KMS-11 (cell line): ENCODE measurements around the gene CYP51A1.

Experiments
- H2AFZ ChIP-seq: fragments of 200-600 bp; sonication (generic); 2 replicates; pipeline ENCODE4 v1.6.1; 2016; ENCODE audit warnings: antibody characterized with exemption, mixed run types, low read depth
- H3K27ac ChIP-seq: fragments of 200-600 bp; sonication (generic); 2 replicates; pipeline ENCODE4 v1.6.1; 2016; ENCODE audit warnings: mild to moderate bottlenecking, mixed run types
- H3K27me3 ChIP-seq: fragments of 200-600 bp; sonication (generic); 2 replicates; pipeline ENCODE4 v1.6.1; 2017; ENCODE audit warnings: mild to moderate bottlenecking, low read depth, mixed run types, moderate library complexity; ENCODE audit not compliant: insufficient read depth
- H3K36me3 ChIP-seq: fragments of 200-600 bp; sonication (generic); 2 replicates; pipeline ENCODE4 v1.6.1; 2017; ENCODE audit warnings: mild to moderate bottlenecking, mixed run types; ENCODE audit not compliant: insufficient read depth
- H3K4me1 ChIP-seq: fragments of 200-600 bp; sonication (generic); 2 replicates; pipeline ENCODE4 v1.6.1; 2016; ENCODE audit warnings: mild to moderate bottlenecking, low read depth, mixed run types; ENCODE audit not compliant: poor library complexity, severe bottlenecking
- H3K4me2 ChIP-seq: fragments of 200-600 bp; sonication (generic); 2 replicates; pipeline ENCODE4 v1.7.0; 2016; ENCODE audit warnings: mild to moderate bottlenecking, mixed run types
- H3K4me3 ChIP-seq: fragments of 200-600 bp; sonication (generic); IDR thresholded peaks from 2 replicates; pipeline ENCODE4 v1.6.1; 2017; ENCODE audit warnings: low read depth, low read length, mixed read lengths; ENCODE audit not compliant: insufficient read depth
- H3K79me2 ChIP-seq: fragments of 200-600 bp; sonication (generic); 2 replicates; pipeline ENCODE4 v1.6.1; 2016; ENCODE audit warnings: low read depth, mixed run types; ENCODE audit not compliant: insufficient read depth
- H3K9ac ChIP-seq: fragments of 200-600 bp; sonication (generic); 2 replicates; pipeline ENCODE4 v1.6.1; 2016; ENCODE audit warnings: mild to moderate bottlenecking, mixed run types
- H4K20me1 ChIP-seq: fragments of 200-600 bp; sonication (generic); 2 replicates; pipeline ENCODE4 v1.6.1; 2016; ENCODE audit warnings: mild to moderate bottlenecking, mixed run types; ENCODE audit not compliant: insufficient read depth
- TF ChIP-seq, protein P1 (sequence below): fragments of 200-600 bp; sonication (generic); conservative IDR thresholded peaks from 2 replicates; pipeline ENCODE4 v1.6.1; 2017; ENCODE audit warnings: low read depth, mild to moderate bottlenecking, antibody characterized with exemption, low read length, moderate library complexity, mixed read lengths

CYP51A1 gene

GRCh38 chr7:92137557-92137956, 3.3 kb upstream of the CYP51A1 start:
- Histone ChIP-seq H3K4me3 (no peak overlapping the region), H3K36me3 (no peaks in the 10 kb centered on the region), H3K4me1 (peaks cover 14% of the 10 kb centered on the region), H4K20me1 (0 out of 2 replicates have a peak, but pooled peaks cover 3% of the 10 kb centered on the region), H3K9ac (no peak overlapping the region), H2AFZ (no peak overlapping the region), H3K4me2 (no peak overlapping the region), H3K27me3 (no peaks in the 10 kb centered on the region), H3K27ac (no peak overlapping the region), H3K79me2 (peaks cover 14% of the 10 kb centered on the region)
- TF ChIP-seq, protein P1, sequence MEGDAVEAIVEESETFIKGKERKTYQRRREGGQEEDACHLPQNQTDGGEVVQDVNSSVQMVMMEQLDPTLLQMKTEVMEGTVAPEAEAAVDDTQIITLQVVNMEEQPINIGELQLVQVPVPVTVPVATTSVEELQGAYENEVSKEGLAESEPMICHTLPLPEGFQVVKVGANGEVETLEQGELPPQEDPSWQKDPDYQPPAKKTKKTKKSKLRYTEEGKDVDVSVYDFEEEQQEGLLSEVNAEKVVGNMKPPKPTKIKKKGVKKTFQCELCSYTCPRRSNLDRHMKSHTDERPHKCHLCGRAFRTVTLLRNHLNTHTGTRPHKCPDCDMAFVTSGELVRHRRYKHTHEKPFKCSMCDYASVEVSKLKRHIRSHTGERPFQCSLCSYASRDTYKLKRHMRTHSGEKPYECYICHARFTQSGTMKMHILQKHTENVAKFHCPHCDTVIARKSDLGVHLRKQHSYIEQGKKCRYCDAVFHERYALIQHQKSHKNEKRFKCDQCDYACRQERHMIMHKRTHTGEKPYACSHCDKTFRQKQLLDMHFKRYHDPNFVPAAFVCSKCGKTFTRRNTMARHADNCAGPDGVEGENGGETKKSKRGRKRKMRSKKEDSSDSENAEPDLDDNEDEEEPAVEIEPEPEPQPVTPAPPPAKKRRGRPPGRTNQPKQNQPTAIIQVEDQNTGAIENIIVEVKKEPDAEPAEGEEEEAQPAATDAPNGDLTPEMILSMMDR: no peak

DNA sequence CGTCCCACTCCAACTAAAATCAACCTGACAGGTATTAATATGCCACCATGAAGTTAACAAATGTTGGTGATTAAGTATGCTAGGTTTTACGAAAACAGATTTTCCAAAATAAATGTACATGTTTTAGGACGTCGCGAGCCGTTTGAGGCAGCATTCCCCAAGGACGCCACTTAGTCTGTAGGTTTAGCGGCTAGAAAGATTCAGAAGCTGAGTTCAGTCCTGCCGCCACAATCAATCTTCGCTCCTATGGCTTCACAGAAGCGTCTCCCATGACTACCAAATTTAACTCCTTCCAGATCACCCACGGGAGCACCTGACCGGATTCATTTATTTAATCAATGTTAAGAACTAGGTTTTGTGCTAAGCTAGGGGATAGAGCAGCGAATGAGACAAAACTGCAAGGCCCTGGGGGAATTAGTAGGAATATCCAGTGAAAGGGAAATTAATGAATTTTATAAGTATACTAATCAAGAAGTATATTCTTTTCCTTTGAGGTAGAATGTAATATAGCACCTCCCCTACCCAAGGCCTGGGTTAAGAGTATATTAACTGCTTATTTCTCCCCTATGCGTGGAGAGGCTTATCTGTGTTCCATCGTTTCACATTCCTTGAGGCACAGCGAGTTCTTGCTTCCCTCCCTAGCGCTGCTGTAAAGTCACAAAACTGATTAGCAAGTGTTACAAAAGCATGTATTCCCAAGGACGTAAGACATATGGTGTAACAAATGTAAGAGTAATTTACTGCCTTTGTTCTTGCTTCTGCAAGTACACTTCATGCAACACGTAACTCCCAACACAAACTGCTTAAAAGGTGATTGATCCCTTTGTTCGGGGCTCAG, 994 bp upstream of the CYP51A1 start:
- H3K79me2 ChIP-seq: peaks cover 36% of the 10 kb centered on the region

GRCh38 chr7:92133737-92134270, 473 bp downstream of the CYP51A1 start:
- Histone ChIP-seq H3K4me1 (peaks cover 24% of the 10 kb centered on the region), H3K79me2 (peaks cover 36% of the 10 kb centered on the region), H3K9ac (peak overlapping the region; percentile 93), H3K4me2 (peak overlapping the region; percentile 46), H3K36me3 (peaks cover 5% of the 10 kb centered on the region; the same call in 1 of the 2 replicates), H2AFZ (peak overlapping the region; percentile 77), H3K27me3 (no peaks in the 10 kb centered on the region), H3K27ac (peak overlapping the region; percentile 87), H3K4me3 (no peak overlapping the region), H4K20me1 (peaks cover 5% of the 10 kb centered on the region; the same call in 1 of the 2 replicates)
- TF ChIP-seq, protein P1: peak; percentile 92

More for the DNA sequence above, 994 bp upstream of the CYP51A1 start:
- H3K27me3 ChIP-seq: no peaks in the 10 kb centered on the region
- H3K4me1 ChIP-seq: peaks cover 24% of the 10 kb centered on the region
- peaks cover 5% of the 10 kb centered on the region; the same call in 1 of the 2 replicates for H3K36me3 ChIP-seq
- H3K4me2 ChIP-seq: peak overlapping the region; percentile 46
- H3K27ac ChIP-seq: peak overlapping the region; percentile 87
- H4K20me1 ChIP-seq: peaks cover 5% of the 10 kb centered on the region; the same call in 1 of the 2 replicates
- TF ChIP-seq, protein P1: 0 out of 2 replicates have a peak, but pooled peaks have one; percentile 5
- H2AFZ ChIP-seq: peak overlapping the region; percentile 77
- no peak overlapping the region for H3K4me3 ChIP-seq
- H3K9ac ChIP-seq: peak overlapping the region; percentile 93

- Histone ChIP-seq H3K9ac (peak overlapping the region; percentile 93; the same call in 1 of the 2 replicates), H3K36me3 (peaks cover 9% of the 10 kb centered on the region; the same call in 1 of the 2 replicates), H3K4me2 (peak overlapping the region; percentile 46), H2AFZ (peak overlapping the region; percentile 77), H4K20me1 (peaks cover 5% of the 10 kb centered on the region; the same call in 1 of the 2 replicates), H3K27ac (peak overlapping the region; percentile 87; the same call in 1 of the 2 replicates), H3K4me1 (peaks cover 24% of the 10 kb centered on the region), H3K4me3 (no peak overlapping the region), H3K27me3 (no peaks in the 10 kb centered on the region), H3K79me2 (peaks cover 36% of the 10 kb centered on the region)
- TF ChIP-seq, protein P1: no peak
Measured at GRCh38 chr7:92133133-92133736, 1.0 kb downstream of the CYP51A1 start.
